ENCODE results near the gene DOCK3.
A peak's percentile ranks its signal among the peaks of the same experiment; 100 is the strongest.

DOCK3 gene, protein sequence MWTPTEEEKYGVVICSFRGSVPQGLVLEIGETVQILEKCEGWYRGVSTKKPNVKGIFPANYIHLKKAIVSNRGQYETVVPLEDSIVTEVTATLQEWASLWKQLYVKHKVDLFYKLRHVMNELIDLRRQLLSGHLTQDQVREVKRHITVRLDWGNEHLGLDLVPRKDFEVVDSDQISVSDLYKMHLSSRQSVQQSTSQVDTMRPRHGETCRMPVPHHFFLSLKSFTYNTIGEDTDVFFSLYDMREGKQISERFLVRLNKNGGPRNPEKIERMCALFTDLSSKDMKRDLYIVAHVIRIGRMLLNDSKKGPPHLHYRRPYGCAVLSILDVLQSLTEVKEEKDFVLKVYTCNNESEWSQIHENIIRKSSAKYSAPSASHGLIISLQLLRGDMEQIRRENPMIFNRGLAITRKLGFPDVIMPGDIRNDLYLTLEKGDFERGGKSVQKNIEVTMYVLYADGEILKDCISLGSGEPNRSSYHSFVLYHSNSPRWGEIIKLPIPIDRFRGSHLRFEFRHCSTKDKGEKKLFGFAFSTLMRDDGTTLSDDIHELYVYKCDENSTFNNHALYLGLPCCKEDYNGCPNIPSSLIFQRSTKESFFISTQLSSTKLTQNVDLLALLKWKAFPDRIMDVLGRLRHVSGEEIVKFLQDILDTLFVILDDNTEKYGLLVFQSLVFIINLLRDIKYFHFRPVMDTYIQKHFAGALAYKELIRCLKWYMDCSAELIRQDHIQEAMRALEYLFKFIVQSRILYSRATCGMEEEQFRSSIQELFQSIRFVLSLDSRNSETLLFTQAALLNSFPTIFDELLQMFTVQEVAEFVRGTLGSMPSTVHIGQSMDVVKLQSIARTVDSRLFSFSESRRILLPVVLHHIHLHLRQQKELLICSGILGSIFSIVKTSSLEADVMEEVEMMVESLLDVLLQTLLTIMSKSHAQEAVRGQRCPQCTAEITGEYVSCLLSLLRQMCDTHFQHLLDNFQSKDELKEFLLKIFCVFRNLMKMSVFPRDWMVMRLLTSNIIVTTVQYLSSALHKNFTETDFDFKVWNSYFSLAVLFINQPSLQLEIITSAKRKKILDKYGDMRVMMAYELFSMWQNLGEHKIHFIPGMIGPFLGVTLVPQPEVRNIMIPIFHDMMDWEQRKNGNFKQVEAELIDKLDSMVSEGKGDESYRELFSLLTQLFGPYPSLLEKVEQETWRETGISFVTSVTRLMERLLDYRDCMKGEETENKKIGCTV (N-terminal part only)

DNA sequence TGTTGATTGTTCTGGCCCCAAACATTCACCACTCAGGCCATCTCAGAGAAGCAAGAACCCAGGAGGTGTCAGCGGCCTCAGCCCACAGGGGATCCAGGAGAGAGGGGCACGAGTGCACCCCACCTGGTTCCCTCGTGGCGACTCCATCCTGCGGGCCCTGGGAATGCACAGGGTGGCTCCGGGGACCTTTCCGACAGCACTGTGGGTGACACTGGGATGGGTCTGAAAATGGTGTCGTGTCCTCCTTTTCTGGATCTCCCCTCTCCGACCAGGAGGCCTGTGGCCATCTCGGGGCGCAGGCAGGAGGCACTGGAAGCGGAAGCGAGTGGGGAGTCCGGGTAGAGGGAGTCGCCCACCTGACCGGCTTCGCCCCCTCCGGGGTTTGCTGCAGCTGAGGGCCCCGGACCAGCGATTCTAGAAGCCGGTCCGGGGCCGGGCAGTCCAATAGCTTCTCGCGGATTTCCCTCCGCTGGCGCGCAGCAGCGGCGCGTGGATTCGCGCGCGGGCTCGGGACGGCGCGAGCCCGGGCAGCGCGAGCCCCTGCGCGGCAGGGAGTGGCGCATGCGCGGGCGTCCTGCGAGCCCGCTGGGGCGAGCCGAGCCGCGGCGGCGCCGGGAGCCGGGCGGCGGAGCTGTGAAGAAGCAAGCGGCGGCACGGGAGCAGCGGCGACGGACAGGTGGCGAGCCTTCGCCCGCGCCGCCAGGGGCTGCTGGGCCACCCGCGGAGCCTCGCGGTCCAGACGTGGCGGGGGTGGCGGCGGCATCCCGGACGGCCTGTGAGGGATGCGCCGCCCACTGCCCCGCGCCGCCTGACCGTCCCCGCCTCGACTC is at the start of gene DOCK3:
TSS of gene DOCK3 (plus strand) at position 579 of the 830 bp plus-strand sequence. CDS start 337 bp downstream, outside the sequence.
- DNase-seq (ENCODE audit: low read depth), result peak; percentile 24

DNA sequence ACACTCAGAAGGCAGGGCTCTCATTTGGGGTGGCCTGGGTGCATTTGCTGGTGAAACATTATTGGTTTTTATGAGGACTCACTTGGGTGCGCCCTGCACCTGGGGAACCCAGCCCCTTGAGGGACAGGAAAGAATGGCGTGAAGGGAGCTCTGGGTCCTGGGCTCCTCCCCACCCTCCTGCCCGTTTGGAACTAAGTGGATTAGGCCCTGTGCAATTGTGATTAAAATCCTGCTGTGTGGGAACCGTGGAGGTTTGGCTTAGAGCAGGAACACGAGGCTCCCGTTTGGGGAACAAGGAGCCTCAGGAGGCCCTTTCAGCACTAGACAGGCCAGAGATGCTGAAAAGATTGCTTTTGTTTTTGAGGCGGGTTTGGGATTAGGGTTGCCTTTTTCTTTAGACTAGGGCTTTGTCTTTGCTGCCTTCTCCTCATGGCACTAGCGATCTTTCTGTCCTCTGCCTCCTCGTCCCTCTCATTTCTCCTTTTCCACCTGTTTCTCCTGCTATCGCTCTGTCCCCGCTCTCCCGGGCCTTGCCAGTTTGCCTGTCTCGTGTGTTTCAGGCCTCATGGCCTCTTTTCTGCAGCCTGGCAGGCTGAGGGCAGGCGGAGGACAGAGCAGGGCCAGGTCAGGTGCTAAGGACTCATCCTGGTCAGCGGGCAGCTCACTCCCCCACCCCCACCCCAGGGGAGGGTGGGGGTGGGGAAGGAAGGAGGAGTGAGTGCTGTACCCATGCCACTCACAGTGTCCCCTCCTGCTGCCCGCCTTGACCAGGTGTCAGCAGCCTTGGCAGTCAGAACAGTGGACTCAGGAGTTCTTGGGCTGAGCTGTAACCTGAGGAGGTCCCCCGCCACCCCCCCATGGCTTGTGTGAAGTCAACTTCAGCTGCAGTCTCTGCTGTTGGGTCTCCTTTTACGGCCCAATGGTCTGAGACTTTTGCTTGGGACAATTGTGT is 49.2 kb upstream of the DOCK3 start:
- DNase-seq (ENCODE audit: low read depth), result no peak

DNA sequence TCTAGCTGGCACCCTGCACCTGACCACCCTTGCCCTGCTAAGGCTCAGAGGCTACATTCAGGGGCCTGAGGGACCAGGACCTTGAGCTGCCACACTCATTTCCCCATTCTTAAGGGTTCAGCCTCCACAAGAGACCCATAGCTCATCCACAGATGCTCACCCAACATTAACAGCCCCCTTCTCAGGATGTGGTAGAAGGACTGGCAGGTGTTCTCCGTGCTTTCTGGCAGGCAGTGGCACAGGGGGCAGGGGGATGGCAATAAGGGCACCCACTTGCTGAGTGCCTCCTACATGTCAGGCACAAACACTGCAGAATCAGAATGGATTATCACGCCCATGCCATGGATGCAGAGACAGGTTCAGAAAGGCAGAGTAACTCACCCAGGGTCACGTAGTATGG is 48.3 kb upstream of the DOCK3 start:
- DNase-seq (ENCODE audit: low read depth), result no peak

DNA sequence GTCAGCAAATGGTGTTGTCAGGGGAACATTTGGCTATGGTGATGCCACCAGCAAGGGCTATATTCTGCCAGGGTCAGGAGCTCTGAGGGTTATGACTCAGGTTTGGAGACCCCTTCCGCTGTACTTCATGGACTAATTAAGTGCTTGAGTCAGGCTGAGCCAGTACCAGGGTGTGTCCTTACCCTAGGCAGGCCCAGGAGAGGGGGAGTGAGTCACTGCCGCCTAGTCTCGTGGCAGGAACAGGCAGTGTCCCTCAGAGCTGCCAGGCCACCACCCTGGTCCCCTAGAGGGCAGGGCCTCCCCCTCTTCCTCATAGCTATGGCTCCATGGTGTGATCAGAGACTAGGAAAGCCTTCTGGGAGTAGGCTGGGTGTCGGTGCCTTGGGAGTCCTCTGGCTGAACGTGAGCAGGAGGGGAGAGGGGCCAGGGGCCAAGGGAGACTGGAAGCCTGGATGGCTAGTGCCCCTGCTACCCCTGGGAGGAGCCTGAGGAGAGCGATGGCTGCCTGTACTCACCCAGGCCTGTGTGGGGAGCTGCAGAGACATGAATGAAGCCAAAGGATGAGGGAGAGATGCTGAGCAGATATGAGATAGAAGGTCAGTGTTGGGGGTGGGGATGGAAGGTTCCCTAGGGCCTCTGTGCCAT is 47.2 kb upstream of the DOCK3 start:
- no peak for DNase-seq (ENCODE audit: low read depth)

DNA sequence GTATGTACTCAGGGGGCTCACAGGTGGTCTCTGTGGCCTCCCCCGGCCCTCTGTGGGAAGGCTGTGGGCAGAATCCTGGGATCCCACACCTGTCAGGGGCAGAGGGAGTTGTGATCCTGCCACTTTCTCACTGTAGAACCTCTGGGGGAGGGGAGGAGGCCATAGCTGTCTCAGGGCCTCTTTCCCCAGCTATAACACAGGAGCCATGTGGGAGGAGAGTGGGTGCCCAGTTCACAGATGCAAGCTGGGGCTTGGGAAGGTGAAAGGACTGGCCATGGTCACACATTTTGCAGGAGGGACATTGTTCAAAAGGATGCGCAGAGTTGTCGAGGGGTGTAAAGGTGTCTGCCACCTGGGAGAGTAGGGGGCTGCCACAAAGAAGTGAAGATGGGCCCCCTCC is 46.1 kb upstream of the DOCK3 start:
- no peak for DNase-seq (ENCODE audit: low read depth)

DNA sequence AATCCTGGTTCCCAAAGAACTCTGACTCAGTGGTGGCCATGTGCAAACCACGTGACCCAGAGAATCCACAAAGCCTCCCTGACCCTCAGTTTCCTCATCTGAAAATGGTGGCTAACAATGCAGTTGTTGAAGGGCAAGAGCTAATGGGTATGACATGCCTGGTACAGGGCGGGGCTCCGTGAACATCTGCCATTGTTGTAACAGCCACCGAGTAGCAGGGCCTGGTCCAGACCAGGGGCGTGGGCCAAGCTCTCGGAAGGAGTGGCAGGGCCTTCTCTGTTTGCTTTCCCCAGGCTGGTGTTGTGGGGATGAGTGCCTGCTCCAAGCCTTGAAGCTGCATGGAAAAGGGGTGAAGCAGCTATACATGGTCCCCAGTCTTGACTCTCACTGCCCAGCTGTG is 44.3 kb upstream of the DOCK3 start:
- no peak for DNase-seq (ENCODE audit: low read depth)

DNA sequence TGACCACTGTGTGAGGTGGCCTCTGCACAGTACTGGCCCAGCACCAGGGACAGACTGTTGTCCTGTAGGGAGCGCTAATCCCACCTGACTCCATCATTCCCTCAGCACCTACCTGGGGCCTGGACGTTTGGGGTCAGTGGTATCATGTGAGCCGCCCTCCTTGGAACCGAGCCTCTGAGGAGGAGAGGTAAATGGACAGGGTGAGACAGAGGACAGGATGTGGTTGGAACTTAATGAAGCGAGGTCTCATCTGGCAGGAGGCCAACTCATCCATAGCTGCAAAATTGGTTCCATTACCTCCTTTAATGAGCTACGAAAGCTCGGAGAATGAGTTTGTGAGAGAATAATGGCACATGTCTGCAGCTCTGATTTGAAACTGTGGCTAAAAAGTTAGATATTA is 43.9 kb upstream of the DOCK3 start:
- DNase-seq (ENCODE audit: low read depth), result no peak

DNA sequence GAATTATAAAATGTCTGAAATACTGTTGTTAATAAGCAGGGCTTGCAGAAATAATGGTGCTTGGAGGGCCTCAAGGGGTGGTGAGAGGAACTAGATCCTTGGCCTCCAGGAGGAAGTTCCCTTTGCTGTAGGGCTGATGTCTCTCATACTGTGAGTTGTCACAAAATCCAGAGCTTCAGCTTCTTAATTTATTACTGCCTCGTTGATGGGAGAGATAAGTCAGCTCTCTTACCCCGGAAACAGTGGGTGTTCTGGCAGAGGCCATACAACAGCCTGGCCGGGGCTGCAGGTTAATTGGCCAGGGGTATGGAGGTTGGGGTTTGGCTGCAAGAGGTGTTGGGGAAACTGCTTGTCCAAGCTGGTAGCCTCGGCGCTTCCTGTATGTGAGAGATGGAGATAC is 42.3 kb upstream of the DOCK3 start:
- no peak for DNase-seq (ENCODE audit: low read depth)

DNA sequence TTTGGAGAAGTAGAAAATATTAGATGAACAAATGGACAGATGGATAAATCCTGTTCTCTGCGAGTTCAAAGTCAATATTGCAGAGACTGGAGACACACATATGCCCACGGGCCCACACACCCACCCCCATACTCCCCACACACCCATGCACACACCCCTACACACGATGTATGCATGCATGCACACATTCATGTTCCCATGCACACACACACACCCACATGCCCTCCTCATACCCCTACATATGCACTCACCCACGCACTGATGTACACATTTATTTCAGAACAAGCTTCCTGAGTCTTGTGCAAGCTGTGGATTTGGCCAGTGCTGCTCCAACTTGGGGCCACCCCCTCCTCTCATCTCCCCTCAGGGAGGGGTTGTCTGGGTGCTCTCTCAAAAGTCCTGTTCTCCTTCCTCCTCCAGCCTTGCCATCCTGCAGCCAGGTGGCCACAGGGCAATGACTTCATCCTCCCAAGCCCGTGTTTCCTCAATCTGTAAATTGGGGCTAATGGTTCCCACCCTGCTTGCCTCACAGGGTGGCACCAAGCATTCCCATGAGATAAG is 41.4 kb upstream of the DOCK3 start:
- DNase-seq (ENCODE audit: low read depth), result no peak

DNA sequence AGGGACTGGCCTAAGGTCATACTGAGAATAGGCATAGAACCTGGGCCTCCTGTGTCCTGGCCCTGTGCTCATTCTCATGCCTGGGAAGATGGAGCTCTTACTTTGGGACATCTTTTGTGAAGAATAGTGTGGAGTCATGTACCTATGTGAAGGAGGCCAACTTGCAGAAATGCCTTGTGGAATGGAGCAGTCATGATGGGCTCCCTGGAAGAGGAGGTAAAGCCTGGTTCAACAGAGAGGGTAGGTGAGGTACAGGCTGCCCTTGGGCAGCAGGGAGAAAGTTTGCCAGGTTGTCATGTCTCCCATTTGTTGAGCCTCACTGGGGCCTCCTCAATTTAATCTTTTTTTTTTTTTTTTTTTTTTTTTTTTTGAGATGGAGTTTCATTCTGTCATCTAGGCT is 39.7 kb upstream of the DOCK3 start:
- DNase-seq (ENCODE audit: low read depth), result no peak

DNA sequence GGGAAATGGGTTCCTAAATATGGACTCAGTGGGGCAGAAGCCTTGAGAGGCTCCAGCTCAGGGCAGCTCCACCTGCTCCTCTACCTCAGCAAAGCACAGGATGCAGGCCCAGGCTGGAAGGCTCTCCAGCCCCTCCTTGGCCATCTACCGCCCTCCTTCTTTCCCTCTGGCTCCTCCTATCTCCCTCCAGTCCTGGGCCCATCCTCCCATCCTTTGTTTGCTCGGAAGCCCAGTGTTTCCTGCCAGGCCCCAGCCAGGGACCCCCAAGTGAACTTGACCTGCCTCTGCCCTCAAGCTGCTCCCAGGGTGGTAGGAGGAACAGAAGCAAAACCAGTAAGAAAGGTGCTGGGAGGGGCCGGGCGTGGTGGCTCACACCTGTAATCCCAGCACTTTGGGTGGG is 37.7 kb upstream of the DOCK3 start:
- no peak for DNase-seq (ENCODE audit: low read depth)

DNA sequence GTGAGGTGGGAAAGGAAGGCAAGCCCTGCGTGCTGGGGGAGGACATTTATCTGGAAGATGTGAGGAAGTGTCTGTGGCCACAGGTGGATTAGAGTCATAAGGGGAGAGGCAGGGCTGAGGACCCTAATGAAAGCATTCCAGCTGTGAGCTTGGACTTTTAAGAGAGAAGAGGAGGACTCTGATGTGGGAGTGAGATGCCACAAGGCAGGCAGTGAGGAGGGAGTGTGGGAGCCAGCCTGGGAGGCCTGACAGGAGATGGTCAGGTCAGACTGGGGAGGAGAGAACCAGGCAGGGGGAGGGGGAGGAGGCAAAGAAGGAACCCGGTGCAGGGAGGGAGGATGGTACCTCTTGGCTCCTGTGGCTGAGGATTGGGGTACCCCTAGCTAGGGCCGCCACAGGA is 36.8 kb upstream of the DOCK3 start:
- no peak for DNase-seq (ENCODE audit: low read depth)

DNA sequence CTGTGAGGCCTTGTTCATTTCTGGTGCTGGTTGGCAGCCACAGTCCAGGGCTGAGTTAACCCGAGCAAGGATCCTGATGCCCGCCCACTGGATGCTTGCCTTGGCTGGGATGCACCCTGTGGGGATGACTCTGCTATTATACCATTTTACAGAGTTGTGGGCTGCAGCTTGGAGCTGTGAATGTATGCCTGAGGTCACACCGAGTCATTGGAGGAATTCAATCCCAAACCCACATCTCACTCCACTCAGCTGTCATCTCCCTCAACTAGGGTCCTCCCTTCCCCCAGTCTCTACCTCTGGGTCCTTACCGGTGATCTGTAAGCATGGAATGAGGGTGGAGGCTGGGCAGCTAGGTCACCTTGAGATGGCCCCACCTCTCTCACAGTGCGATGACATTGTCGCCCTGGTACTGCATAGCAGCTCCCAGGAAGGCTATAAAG is 35.7 kb upstream of the DOCK3 start:
- no peak for DNase-seq (ENCODE audit: low read depth)

DNA sequence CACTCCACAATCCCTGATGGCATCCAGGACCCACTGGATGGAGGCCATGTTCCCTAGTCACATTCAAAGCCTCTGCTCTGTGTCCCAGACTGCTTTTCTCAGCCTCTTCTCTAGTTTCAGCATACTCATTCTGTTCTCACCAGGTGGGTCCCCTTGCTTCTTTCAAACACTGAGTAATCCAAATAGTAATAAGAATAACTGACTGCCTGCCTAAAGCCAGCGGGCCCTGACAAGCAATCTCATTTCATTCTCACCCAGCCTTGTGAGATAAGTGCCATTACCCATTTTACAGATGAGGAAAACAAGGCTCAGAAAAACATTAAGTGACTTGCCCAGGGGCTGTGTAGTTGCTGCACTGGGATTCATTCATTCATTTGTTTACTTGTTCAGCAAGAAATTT is 32.3 kb upstream of the DOCK3 start:
- no peak for DNase-seq (ENCODE audit: low read depth)

DNA sequence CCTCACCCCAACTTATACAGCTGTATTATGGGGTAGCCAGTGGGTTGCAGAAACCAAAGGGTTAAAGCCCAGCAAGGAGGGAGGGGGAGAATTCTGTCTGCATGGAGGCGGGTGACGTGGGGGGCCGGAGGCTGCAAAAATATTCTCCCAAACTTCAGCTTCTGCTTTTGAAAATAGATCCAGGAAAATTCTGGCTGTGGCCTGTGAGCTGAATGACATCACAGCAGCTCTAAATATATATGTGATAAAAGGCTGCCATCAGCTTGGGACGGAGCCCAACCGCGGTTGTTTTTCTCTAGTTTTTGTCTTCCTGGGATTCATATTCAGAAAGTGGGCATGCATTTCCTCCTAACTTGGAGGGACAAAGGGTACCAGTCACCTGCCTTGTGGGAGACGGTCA is 30.2 kb upstream of the DOCK3 start:
- DNase-seq (ENCODE audit: low read depth), result no peak

DNA sequence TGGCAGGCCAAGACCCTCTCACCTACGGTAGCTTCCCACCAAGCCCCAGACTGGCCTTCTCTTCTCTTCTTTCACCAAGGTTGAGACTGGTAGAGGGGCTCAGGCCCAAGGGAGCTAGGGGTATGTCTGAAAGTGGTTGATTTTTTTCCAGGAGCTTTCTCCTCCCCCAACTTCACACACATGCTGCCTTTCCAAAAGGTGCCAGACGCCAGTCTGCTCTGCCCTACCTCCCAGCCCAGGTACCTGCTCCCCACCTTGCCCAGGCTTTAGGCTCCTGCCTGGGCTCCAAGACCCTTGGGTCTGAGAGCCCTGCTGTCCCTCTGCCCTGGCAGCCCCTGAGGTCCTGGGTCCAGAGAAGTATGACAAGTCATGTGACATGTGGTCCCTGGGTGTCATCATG is 29.3 kb upstream of the DOCK3 start:
- no peak for DNase-seq (ENCODE audit: low read depth)

DNA sequence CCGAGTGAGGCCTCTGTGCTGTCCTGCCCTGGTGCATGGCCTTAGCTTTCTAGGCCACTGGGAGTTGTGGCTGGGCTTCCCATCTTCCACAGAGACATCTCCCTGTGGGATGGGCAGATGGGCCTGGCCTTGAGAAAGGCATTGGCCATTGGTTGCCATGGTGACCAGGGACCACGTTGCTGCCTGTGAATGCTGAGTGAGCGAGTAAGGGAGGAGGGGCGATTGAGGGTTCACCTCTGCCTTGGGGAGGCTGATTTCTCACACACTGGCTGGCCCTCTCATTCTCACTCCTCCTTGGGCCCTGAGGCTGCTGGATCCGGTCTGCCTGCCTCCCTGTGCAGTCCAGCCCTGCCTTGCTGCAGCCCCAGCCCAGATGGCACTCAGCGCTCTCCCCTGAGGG is 26.4 kb upstream of the DOCK3 start:
- no peak for DNase-seq (ENCODE audit: low read depth)

DNA sequence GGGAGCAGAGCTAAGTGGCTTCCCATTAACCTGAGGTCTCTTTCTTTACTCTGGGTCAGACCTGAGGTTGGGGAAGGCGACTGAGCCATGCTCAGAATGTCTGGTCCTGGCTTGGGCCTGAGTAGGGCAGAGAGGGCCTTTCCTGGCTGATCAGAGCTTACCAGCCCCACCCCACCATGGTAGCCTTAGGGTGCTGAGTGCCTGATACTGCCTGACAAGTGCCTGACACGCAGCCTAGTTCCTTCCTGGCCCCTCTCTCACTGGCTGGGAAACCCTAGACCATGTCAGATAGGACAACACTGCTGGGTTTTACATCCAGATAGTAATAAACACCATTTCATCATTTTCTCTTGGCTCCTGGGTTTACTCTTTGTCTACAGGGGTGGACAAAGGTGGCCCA is 25.8 kb upstream of the DOCK3 start:
- DNase-seq (ENCODE audit: low read depth), result no peak

DNA sequence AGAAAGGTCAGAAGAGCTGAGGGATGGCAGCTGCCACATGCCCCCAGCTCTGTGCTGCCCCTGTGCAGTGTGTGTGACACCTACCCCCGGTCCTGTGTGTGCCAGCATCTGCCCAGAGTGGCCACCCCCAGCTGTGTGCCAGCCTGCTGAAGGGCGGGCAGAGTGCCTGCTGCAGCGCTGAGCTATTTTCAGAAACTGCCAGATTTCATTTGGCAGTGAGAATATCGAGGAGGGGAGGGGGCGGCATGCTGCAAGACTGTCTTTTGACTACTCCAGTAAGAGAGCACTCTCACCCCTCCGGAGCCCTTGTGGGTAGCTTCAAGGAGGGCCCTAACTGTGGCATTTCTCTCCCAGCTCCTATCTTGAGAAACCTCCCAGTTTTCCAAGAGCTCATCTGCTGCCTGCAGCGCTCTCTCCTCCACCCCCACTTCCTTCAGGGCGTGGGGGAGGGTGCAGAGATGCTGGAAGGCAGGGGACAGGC is 25.2 kb upstream of the DOCK3 start:
- DNase-seq (ENCODE audit: low read depth), result no peak

All from GM04504 (cell line).